GM19023 (cell line): ENCODE data around the gene MMP24.
"Not testable (repeated sequence)": the region's sequence is repeated elsewhere in the genome, so short reads cannot be mapped to it uniquely, and the experiment has no call there.

Experiments used
- ATAC-seq: cut with Tn5 transposase; IDR thresholded peaks from one replicate; pipeline ENCODE4 v1.9.1; 2021; ENCODE audit warnings: mild to moderate bottlenecking, moderate library complexity; ENCODE audit not compliant: unreplicated experiment

MMP24 gene

GRCh38 chr20:35226126-35226883, at the start of gene MMP24:
TSS of gene MMP24 (plus strand) at chr20:35226690. CDS start at chr20:35226739, 49 bp downstream.
- no peak for ATAC-seq

GRCh38 chr20:35179292-35180212, 46.9 kb upstream of the MMP24 start:
- ATAC-seq, result no peak

GRCh38 chr20:35180266-35180665, 46.2 kb upstream of the MMP24 start:
- no peak for ATAC-seq

- no peak for ATAC-seq
These were observed 44.8 kb upstream of the MMP24 start for GRCh38 chr20:35181731-35182130.

- not testable (repeated sequence) for ATAC-seq
These were observed 39.7 kb upstream of the MMP24 start for GRCh38 chr20:35186691-35187289.

- no peak for ATAC-seq
These were observed 38.8 kb upstream of the MMP24 start for GRCh38 chr20:35187584-35188190.

GRCh38 chr20:35189223-35189622, 37.3 kb upstream of the MMP24 start:
- not testable (repeated sequence) for ATAC-seq

- ATAC-seq, result no peak
These were observed 35.9 kb upstream of the MMP24 start for GRCh38 chr20:35190556-35190955.

- ATAC-seq, result no peak
These were observed 34.9 kb upstream of the MMP24 start for GRCh38 chr20:35191419-35192117.

- ATAC-seq, result no peak
These were observed 34.2 kb upstream of the MMP24 start for GRCh38 chr20:35192118-35192872.

- not testable (repeated sequence) for ATAC-seq
These were observed 33.3 kb upstream of the MMP24 start for GRCh38 chr20:35193031-35193791.

GRCh38 chr20:35196313-35196712, 30.2 kb upstream of the MMP24 start:
- ATAC-seq, result no peak

- ATAC-seq, result no peak
These were observed 26.8 kb upstream of the MMP24 start for GRCh38 chr20:35199740-35200139.

GRCh38 chr20:35200267-35200666, 26.2 kb upstream of the MMP24 start:
- no peak for ATAC-seq

GRCh38 chr20:35201467-35201866, 25.0 kb upstream of the MMP24 start:
- not testable (repeated sequence) for ATAC-seq

GRCh38 chr20:35206802-35207201, 19.7 kb upstream of the MMP24 start:
- no peak for ATAC-seq

- ATAC-seq, result no peak
These were observed 18.4 kb upstream of the MMP24 start for GRCh38 chr20:35207950-35208611.
